ENCODE measurements around the gene ZBTB4.

The ZBTB4 gene

DNA sequence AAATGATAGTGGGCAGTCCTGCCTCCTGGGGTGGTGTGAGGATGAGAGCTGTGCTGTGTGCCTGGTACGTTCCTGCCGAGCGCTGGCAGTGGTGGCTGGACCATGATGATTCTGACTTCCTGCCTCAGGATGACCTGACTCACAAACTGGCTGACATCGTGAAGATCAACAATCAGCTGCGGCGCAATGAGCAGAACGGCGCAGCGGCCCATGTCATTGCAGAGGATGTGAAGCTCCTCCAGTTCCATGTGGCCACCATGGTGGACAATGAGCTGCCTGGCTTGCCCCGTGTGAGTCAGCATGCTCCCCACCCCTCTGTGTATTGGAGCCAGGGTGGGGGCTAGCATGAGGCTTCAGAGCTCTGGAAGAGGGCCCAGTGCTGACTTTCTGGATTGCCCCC is 17.8 kb upstream of the ZBTB4 start:
- TF ChIP-seq REST (IDR thresholded peaks at IDR 0.05; ENCODE audit: insufficient read depth in 1 of 2, low read depth in 2 of 2, low read length in 2 of 2) (no peak), TAF1 (IDR thresholded peaks at IDR 0.05; ENCODE audit: borderline replicate concordance, insufficient read depth, low read length) (no peak), FOXP2 (optimal IDR thresholded peaks at IDR 0.05; ENCODE audit: borderline replicate concordance, extremely low read depth, extremely low read length, insufficient read depth) (no peak)

- TF ChIP-seq FOXP2 (optimal IDR thresholded peaks at IDR 0.05; ENCODE audit: borderline replicate concordance, extremely low read depth, extremely low read length, insufficient read depth) (no peak), POLR2AphosphoS5 (IDR thresholded peaks at IDR 0.05; ENCODE audit: low read depth, low read length) (no peak), REST (IDR thresholded peaks at IDR 0.05; ENCODE audit: insufficient read depth in 1 of 2, low read depth in 2 of 2, low read length in 2 of 2) (no peak), TAF1 (IDR thresholded peaks at IDR 0.05; ENCODE audit: borderline replicate concordance, insufficient read depth, low read length) (no peak), SIN3A (IDR thresholded peaks at IDR 0.05; ENCODE audit: borderline replicate concordance, insufficient read depth, low read length) (no peak)
Measured at GRCh38 chr17:7496470-7497183, 17.2 kb upstream of the ZBTB4 start.

GRCh38 chr17:7495906-7496434 is 16.5 kb upstream of the ZBTB4 start:
- no peak for TF ChIP-seq TAF1 (IDR thresholded peaks at IDR 0.05; ENCODE audit: borderline replicate concordance, insufficient read depth, low read length)
- TF ChIP-seq FOXP2 (optimal IDR thresholded peaks at IDR 0.05; ENCODE audit: borderline replicate concordance, extremely low read depth, extremely low read length, insufficient read depth): no peak
- TF ChIP-seq SIN3A (IDR thresholded peaks at IDR 0.05; ENCODE audit: borderline replicate concordance, insufficient read depth, low read length): no peak
- no peak for TF ChIP-seq POLR2AphosphoS5 (IDR thresholded peaks at IDR 0.05; ENCODE audit: low read depth, low read length)
- TF ChIP-seq REST (IDR thresholded peaks at IDR 0.05; ENCODE audit: insufficient read depth in 1 of 2, low read depth in 2 of 2, low read length in 2 of 2): no peak

- no peak for TF ChIP-seq SIN3A (IDR thresholded peaks at IDR 0.05; ENCODE audit: borderline replicate concordance, insufficient read depth, low read length)
- no peak for TF ChIP-seq REST (IDR thresholded peaks at IDR 0.05; ENCODE audit: insufficient read depth in 1 of 2, low read depth in 2 of 2, low read length in 2 of 2)
- no peak for TF ChIP-seq FOXP2 (optimal IDR thresholded peaks at IDR 0.05; ENCODE audit: borderline replicate concordance, extremely low read depth, extremely low read length, insufficient read depth)
- TF ChIP-seq POLR2AphosphoS5 (IDR thresholded peaks at IDR 0.05; ENCODE audit: low read depth, low read length): no peak
Measured at GRCh38 chr17:7493941-7494340, 14.5 kb upstream of the ZBTB4 start.
